Measurements from ENCODE around the gene SLC35A2.

GRCh38 chrX:48933757-48934156 lies 22.3 kb upstream of the SLC35A2 start:
- TF ChIP-seq POLR2A (IDR thresholded peaks at IDR 0.05), result no peak
- no peak for TF ChIP-seq CTCF (IDR thresholded peaks at IDR 0.05 in 8 of 11, conservative IDR thresholded peaks at IDR 0.05 in 3 of 11)
- TF ChIP-seq POLR2AphosphoS5 (IDR thresholded peaks at IDR 0.05), result no peak

All from spleen (tissue), 7 donors.